GM12873 (cell line): ENCODE measurements around the gene STK16.

Source experiments
- CTCF ChIP-seq: IDR thresholded peaks from 2 replicates; pipeline ENCODE4 v1.5.1; 2012; ENCODE audit warnings: low read depth, mild to moderate bottlenecking, moderate library complexity, low read length, control low read depth; ENCODE audit not compliant: insufficient read depth; ENCODE audit errors: missing control alignments

The STK16 gene

GRCh38 chr2:219266232-219266631 lies 21.0 kb downstream of the STK16 start:
- no peak for TF ChIP-seq CTCF

DNA sequence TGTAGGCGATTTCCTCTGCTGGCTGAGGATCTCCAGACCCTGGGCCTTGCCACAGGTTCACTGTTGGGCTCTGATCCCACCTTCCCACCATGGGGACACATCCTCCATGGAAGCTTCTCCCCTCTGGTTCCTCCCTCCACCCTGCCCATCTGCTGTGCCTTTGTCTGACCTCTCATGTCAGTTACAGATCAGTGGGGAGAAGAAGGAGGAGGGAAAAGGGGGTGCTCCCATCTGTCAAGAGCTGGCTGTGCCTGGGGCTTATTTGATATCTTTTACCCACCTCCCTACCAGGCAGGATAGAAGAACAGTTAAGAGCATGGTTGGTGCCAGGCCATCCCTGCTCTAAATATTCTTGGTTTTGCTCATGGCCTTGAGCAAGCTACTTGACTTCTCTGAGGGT lies 21.6 kb downstream of the STK16 start:
- TF ChIP-seq CTCF = no peak

DNA sequence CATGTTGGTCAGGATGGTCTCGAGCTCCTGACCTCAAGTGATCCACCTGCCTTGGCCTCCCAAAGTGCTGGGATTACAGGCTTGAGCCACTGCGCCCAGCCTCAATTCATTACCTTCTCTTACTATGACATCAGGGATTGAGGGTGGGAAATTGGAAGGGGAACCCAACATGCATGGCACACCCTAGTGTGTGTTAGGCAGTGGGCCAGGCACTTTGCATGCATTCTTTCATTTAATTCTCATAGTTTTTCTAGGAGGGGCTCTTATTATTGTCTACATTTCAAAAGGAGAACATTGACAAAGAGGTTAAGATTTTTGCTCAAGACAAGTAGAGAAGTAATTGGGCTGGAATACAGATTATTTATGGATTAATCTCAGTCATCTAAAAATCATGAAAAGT lies 23.0 kb downstream of the STK16 start:
- TF ChIP-seq CTCF = no peak

GRCh38 chr2:219269362-219270054 lies 24.2 kb downstream of the STK16 start:
- no peak for TF ChIP-seq CTCF

GRCh38 chr2:219270055-219270372 lies 24.7 kb downstream of the STK16 start:
- TF ChIP-seq CTCF = no peak

DNA sequence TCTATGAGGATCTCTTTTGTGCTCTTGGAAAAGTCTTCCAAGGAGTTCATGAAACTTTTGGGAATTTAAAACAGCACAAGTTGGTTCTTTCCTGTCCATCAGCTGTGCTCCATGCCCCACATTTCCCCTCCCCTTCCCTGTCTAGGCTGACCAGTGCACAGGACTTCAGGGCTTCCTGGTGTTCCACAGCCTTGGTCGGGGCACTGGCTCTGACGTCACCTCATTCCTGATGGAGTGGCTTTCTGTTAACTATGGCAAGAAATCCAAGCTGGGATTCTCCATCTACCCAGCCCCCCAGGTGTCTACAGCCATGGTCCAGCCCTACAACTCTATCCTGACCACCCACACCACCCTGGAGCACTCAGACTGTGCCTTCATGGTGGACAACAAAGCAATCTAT lies 25.7 kb downstream of the STK16 start:
- TF ChIP-seq CTCF = no peak

DNA sequence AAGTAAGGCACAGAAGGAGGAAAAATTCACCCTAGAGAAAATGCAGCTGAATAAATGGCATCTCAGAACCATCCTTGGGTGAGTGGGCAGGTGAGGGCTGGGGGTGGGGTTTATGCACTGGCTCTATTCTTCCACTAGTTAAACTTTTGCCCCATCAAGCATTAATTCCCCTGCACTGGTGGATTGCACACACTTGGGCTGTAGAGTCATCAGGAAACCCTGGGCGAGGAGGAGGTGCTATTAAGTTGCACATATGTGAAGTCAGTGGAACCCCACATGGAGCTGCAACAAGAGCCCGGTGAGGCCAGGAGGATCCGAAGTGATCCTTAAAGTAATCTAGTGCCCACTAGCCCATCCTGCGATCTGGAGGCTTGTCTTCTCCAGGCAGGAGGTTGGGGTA lies 27.1 kb downstream of the STK16 start:
- TF ChIP-seq CTCF = no peak
